ENCODE measurements around the gene MCM5.
"Not testable (repeated sequence)": the region's sequence is repeated elsewhere in the genome, so short reads cannot be mapped to it uniquely, and the experiment has no call there.

MCM5 gene

DNA sequence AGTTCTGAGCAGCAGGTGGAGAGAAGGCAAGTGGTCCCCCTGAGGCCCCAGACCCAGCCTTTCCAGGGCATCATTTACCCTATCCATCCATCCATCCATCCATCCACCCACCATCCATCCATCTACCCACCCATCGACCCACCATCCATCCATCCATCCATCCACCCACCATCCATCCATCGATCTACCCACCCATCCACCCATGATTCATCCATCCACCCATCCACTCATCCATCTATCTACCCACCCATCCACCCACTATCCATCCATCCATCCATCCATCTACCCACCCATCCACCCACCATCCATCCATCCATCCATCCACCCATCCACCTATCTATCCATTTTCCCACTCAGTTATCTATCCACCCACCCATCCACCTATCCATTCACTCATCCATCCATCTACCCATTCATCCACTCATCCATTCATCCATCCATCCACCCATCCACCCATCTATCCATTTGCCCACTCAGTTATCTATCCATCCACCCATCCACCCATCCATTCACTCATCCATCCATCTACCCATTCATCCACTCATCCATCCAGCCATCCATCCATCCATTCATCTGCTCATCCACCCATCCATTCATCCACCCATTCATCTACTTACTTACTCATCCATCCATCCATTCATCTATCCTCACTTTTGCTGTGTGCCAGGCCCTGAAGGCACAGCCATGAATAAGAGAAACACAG is 63.4 kb downstream of the MCM5 start:
- TF ChIP-seq, protein P1, sequence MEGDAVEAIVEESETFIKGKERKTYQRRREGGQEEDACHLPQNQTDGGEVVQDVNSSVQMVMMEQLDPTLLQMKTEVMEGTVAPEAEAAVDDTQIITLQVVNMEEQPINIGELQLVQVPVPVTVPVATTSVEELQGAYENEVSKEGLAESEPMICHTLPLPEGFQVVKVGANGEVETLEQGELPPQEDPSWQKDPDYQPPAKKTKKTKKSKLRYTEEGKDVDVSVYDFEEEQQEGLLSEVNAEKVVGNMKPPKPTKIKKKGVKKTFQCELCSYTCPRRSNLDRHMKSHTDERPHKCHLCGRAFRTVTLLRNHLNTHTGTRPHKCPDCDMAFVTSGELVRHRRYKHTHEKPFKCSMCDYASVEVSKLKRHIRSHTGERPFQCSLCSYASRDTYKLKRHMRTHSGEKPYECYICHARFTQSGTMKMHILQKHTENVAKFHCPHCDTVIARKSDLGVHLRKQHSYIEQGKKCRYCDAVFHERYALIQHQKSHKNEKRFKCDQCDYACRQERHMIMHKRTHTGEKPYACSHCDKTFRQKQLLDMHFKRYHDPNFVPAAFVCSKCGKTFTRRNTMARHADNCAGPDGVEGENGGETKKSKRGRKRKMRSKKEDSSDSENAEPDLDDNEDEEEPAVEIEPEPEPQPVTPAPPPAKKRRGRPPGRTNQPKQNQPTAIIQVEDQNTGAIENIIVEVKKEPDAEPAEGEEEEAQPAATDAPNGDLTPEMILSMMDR (IDR thresholded peaks at IDR 0.05; ENCODE audit: borderline replicate concordance, insufficient read depth, low read depth, low read length): no peak

GRCh38 chr22:35464399-35464798 is 64.5 kb downstream of the MCM5 start:
- TF ChIP-seq, protein P1 (IDR thresholded peaks at IDR 0.05; ENCODE audit: borderline replicate concordance, insufficient read depth, low read depth, low read length): no peak
- H3K4me3 ChIP-seq (ENCODE audit: low read depth, low read length): no peak overlapping the region

More for the DNA sequence above, 63.4 kb downstream of the MCM5 start:
- no peak overlapping the region for H3K4me3 ChIP-seq (ENCODE audit: low read depth, low read length)

DNA sequence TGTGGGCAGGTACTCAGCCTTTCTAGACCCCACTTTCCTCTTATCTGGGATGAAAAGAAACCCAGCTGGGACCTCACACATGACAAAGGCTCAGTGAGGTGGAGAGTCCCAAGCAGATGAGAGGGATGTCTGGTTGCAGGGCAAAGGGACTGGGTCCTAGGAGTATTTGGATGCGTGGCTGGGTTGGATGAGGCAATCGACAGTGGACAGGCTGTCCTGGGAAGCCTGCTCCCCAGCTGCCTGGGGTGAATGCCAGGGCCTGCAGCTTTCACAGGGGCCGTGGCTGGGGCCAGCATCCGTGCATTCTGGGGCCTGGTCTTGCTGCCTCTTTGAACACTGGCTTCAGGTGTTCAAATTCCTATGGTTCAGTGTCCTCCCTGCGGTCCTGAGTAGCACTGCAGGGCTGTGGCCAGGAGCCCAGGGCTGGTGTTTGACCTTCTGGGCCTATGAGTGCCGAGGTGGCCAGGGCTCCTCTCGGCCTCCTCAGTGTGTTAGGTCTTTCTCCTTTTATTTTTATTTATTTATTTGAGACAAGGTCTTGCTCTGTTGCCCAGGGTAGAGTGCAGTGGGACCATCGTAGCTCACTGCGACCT is 65.3 kb downstream of the MCM5 start:
- TF ChIP-seq, protein P1 (IDR thresholded peaks at IDR 0.05; ENCODE audit: borderline replicate concordance, insufficient read depth, low read depth, low read length): no peak
- H3K4me3 ChIP-seq (ENCODE audit: low read depth, low read length): no peak overlapping the region

DNA sequence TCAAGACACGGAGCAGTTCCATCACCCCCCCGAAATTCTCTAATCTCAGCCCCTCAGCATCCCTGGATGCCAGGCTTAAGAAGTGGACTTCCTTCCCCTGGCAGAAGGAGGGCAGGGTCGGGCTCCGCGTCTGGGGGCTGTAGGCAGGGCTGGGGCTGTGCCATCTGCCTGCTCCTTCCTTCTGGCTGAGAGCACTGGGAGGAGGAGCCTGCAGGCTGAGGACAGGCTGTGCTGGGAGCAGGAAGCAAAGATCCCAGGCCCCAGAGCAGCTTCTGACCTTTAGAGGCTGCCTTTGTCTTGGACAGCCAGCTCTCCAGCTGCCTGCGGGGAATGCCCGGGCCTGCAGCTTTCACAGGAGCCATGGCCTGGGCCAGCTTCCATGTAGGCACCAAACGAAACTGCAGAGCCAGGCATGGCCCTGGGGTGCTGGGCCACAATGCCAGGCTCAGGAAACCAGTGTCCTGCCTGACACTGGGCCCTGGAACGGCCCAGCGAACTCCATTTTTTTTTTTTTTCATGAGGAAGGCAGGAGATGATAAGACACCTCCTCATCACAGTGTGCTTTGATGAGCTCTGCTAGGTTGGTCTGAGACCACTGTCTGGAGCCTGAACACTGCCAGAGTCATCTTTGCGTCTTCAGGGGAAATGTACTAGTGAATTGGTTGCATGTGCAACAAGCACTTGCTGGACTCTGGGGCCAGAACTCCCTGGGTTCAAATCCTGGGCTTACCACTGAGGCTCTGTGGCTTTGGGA is 67.9 kb downstream of the MCM5 start:
- no peak overlapping the region for H3K4me3 ChIP-seq (ENCODE audit: low read depth, low read length)
- TF ChIP-seq, protein P1 (IDR thresholded peaks at IDR 0.05; ENCODE audit: borderline replicate concordance, insufficient read depth, low read depth, low read length): no peak

GRCh38 chr22:35470903-35471321 is 71.0 kb downstream of the MCM5 start:
- TF ChIP-seq, protein P1 (IDR thresholded peaks at IDR 0.05; ENCODE audit: borderline replicate concordance, insufficient read depth, low read depth, low read length): no peak
- H3K4me3 ChIP-seq (ENCODE audit: low read depth, low read length): no peak overlapping the region

- H3K4me3 ChIP-seq (ENCODE audit: low read depth, low read length): not testable (repeated sequence)
Measured at GRCh38 chr22:35471566-35471965, 71.6 kb downstream of the MCM5 start.

GRCh38 chr22:35472488-35472887 is 72.5 kb downstream of the MCM5 start:
- TF ChIP-seq, protein P1 (IDR thresholded peaks at IDR 0.05; ENCODE audit: borderline replicate concordance, insufficient read depth, low read depth, low read length): no peak
- no peak overlapping the region for H3K4me3 ChIP-seq (ENCODE audit: low read depth, low read length)

All from GM12875 (cell line).